ENCODE measurements around the gene FRAT1. TPM values are rescaled to one million over a fixed set of nuclear protein-coding genes. Genes with fewer than 3 reads are reported as not detected.

The FRAT1 gene
- total RNA-seq, 1 experiment from 2014 or later = 1.7 TPM

DNA sequence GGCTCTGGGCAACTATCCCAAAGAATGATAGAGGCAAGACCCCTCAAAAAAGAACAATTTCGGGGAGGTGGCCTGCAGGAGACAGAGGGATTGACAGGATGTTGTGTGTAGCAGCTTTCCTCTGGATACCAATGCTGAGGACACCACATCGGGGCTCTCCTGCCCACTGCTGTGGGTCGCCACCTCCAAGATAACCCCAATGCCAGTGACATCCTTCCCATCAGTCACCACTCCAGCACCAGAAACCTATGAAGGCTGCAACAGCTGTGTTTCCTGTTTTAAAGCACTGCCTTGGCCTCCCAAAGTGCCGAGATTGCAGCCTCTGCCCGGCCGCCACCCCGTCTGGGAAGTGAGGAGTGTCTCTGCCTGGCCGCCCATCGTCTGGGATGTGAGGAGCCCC, 44.2 kb upstream of the FRAT1 start:
- intact Hi-C loops (cut with micrococcal nuclease) = no loop called here
- no peaks in the 10 kb centered on the region for H3K27me3 ChIP-seq (ENCODE audit: insufficient read depth, low read length)
- no peak overlapping the region for H3K9ac ChIP-seq (ENCODE audit: low read length)
- ChIA-PET POLR2A (interaction anchor here (1.2 kb wide), 1 partner anchor 9 kb away, joined by 3 read pairs; no protein-coding TSS in a partner anchor), RAD21 (ENCODE audit: low non-redundant PET in 1 of 2, low total read pairs in 2 of 2, uncharacterized antibody in 2 of 2, unreplicated experiment in 2 of 2) (no interaction called here), CTCF (no interaction called here)
- TF ChIP-seq JUND (IDR thresholded peaks at IDR 0.05) (no peak), TCF7L2 (IDR thresholded peaks at IDR 0.05; ENCODE audit: borderline replicate concordance, extremely low read depth, insufficient read depth, insufficient read length) (no peak), ZFX (IDR thresholded peaks at IDR 0.05) (no peak), SIN3A (IDR thresholded peaks at IDR 0.05; ENCODE audit: low read depth) (no peak), SP1 (IDR thresholded peaks at IDR 0.05; ENCODE audit: low read depth) (no peak), ATF3 (IDR thresholded peaks at IDR 0.05) (no peak), RAD21 (IDR thresholded peaks at IDR 0.05; ENCODE audit: low read depth) (no peak), EZH2phosphoT487 (IDR thresholded peaks at IDR 0.05; ENCODE audit: borderline replicate concordance) (no peak), ZNF274 (IDR thresholded peaks at IDR 0.05; ENCODE audit: low read depth, low read length) (no peak)
- H3K79me2 ChIP-seq (ENCODE audit: insufficient read depth, low read length) = peaks cover 38% of the 10 kb centered on the region
- H3K4me1 ChIP-seq (ENCODE audit: control insufficient read depth in 1 of 2, insufficient read depth in 2 of 2, low read length in 2 of 2) = peaks cover 5 to 11% of the 10 kb centered on the region in 2 experiments; a peak in 2 of 4 replicates
- H3K9me3 ChIP-seq (ENCODE audit: control insufficient read depth in 1 of 2, insufficient read depth in 1 of 2, low read depth in 1 of 2, low read length in 2 of 2) = no peaks in the 10 kb centered on the region
- no peak overlapping the region for H3K4me2 ChIP-seq (ENCODE audit: low read length)
- no peaks in the 10 kb centered on the region for H4K20me1 ChIP-seq (ENCODE audit: insufficient read depth)
- H3K9me2 ChIP-seq (ENCODE audit: insufficient read depth) = no peaks in the 10 kb centered on the region
- no peak overlapping the region for H2AFZ ChIP-seq (ENCODE audit: low read depth, low read length, poor library complexity, severe bottlenecking)
- no peak overlapping the region for H3K4me3 ChIP-seq (replicated peaks in 1 of 2; ENCODE audit: low read depth in 1 of 2, low read length in 2 of 2)
- no peak for ATAC-seq
- H3K36me3 ChIP-seq (ENCODE audit: control insufficient read depth in 1 of 2, insufficient read depth in 2 of 2, low read length in 2 of 2) = no peaks in the 10 kb centered on the region
- no peak for DNase-seq (ENCODE audit: low read depth, low spot score)
- no peak overlapping the region for H3K27ac ChIP-seq (ENCODE audit: low read depth, low read length)
- no TSS peak for BruUV-seq (replicated peaks)

GRCh38 chr10:97277551-97277950, 41.5 kb upstream of the FRAT1 start:
- Histone ChIP-seq H3K9me3 (ENCODE audit: control insufficient read depth in 1 of 2, insufficient read depth in 1 of 2, low read depth in 1 of 2, low read length in 2 of 2) (no peaks in the 10 kb centered on the region), H3K27ac (ENCODE audit: low read depth, low read length) (no peak overlapping the region), H4K20me1 (ENCODE audit: insufficient read depth) (no peaks in the 10 kb centered on the region), H3K4me2 (ENCODE audit: low read length) (no peak overlapping the region), H3K36me3 (ENCODE audit: control insufficient read depth in 1 of 2, insufficient read depth in 2 of 2, low read length in 2 of 2) (no peaks in the 10 kb centered on the region), H3K79me2 (ENCODE audit: insufficient read depth, low read length) (peaks cover 47% of the 10 kb centered on the region), H3K27me3 (ENCODE audit: insufficient read depth, low read length) (no peaks in the 10 kb centered on the region), H3K9me2 (ENCODE audit: insufficient read depth) (no peaks in the 10 kb centered on the region), H2AFZ (ENCODE audit: low read depth, low read length, poor library complexity, severe bottlenecking) (no peak overlapping the region), H3K9ac (ENCODE audit: low read length) (no peak overlapping the region), H3K4me3 (replicated peaks in 1 of 2; ENCODE audit: low read depth in 1 of 2, low read length in 2 of 2) (no peak overlapping the region), H3K4me1 (ENCODE audit: control insufficient read depth in 1 of 2, insufficient read depth in 2 of 2, low read length in 2 of 2) (peaks cover 5 to 12% of the 10 kb centered on the region in 2 experiments; a peak in 2 of 4 replicates)
- CTCF ChIA-PET = interaction anchor here (1.6 kb wide), 1 partner anchor 76 kb away, joined by 4 read pairs; no protein-coding TSS in a partner anchor
- intact Hi-C loops (cut with micrococcal nuclease) = no loop called here
- no peak for DNase-seq (ENCODE audit: low read depth, low spot score)
- POLR2A ChIA-PET = no interaction called here
- BruUV-seq (replicated peaks) = no TSS peak
- TF ChIP-seq POLR2A (IDR thresholded peaks at IDR 0.05; ENCODE audit: borderline replicate concordance, extremely low read depth, insufficient read depth, insufficient read length) (no peak), TCF7L2 (IDR thresholded peaks at IDR 0.05; ENCODE audit: borderline replicate concordance, extremely low read depth, insufficient read depth, insufficient read length) (no peak), POLR2AphosphoS5 (IDR thresholded peaks at IDR 0.05; ENCODE audit: low read depth, low read length) (no peak), JUND (IDR thresholded peaks at IDR 0.05) (no peak)
- TF ChIP-seq, protein P1, sequence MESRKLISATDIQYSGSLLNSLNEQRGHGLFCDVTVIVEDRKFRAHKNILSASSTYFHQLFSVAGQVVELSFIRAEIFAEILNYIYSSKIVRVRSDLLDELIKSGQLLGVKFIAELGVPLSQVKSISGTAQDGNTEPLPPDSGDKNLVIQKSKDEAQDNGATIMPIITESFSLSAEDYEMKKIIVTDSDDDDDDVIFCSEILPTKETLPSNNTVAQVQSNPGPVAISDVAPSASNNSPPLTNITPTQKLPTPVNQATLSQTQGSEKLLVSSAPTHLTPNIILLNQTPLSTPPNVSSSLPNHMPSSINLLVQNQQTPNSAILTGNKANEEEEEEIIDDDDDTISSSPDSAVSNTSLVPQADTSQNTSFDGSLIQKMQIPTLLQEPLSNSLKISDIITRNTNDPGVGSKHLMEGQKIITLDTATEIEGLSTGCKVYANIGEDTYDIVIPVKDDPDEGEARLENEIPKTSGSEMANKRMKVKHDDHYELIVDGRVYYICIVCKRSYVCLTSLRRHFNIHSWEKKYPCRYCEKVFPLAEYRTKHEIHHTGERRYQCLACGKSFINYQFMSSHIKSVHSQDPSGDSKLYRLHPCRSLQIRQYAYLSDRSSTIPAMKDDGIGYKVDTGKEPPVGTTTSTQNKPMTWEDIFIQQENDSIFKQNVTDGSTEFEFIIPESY (IDR thresholded peaks at IDR 0.05; ENCODE audit: extremely low read depth, insufficient replicate concordance, low read length) = no peak
- ATAC-seq = no peak
- RAD21 ChIA-PET (ENCODE audit: low non-redundant PET in 1 of 2, low total read pairs in 2 of 2, uncharacterized antibody in 2 of 2, unreplicated experiment in 2 of 2) = no interaction called here

Measured in HCT116 (cell line).